IPS-18a (cell line): ENCODE measurements around the gene MAD1L1.

Experiments
- H3K27ac ChIP-seq: one replicate; pipeline ENCODE4 v1.5.1; 2013; ENCODE audit warnings: low read length
- H3K27me3 ChIP-seq: one replicate; pipeline ENCODE4 v1.6.1; 2013; ENCODE audit warnings: mild to moderate bottlenecking, low read length; ENCODE audit not compliant: control insufficient read depth, insufficient read depth
- H3K36me3 ChIP-seq: one replicate; pipeline ENCODE4 v1.6.1; 2013; ENCODE audit warnings: low read depth, low read length; ENCODE audit not compliant: control insufficient read depth
- H3K4me1 ChIP-seq: one replicate; pipeline ENCODE4 v1.6.1; 2013; ENCODE audit warnings: low read depth, low read length; ENCODE audit not compliant: control insufficient read depth
- H3K4me3 ChIP-seq: one replicate; pipeline ENCODE4 v1.5.1; 2013; ENCODE audit warnings: low read length
- H3K9ac ChIP-seq: one replicate; pipeline ENCODE4 v1.6.1; 2013; ENCODE audit warnings: mild to moderate bottlenecking, low read length, moderate library complexity
- H3K9me3 ChIP-seq: one replicate; pipeline ENCODE4 v1.6.1; 2013; ENCODE audit warnings: low read depth, low read length; ENCODE audit not compliant: control insufficient read depth

Gene MAD1L1

DNA sequence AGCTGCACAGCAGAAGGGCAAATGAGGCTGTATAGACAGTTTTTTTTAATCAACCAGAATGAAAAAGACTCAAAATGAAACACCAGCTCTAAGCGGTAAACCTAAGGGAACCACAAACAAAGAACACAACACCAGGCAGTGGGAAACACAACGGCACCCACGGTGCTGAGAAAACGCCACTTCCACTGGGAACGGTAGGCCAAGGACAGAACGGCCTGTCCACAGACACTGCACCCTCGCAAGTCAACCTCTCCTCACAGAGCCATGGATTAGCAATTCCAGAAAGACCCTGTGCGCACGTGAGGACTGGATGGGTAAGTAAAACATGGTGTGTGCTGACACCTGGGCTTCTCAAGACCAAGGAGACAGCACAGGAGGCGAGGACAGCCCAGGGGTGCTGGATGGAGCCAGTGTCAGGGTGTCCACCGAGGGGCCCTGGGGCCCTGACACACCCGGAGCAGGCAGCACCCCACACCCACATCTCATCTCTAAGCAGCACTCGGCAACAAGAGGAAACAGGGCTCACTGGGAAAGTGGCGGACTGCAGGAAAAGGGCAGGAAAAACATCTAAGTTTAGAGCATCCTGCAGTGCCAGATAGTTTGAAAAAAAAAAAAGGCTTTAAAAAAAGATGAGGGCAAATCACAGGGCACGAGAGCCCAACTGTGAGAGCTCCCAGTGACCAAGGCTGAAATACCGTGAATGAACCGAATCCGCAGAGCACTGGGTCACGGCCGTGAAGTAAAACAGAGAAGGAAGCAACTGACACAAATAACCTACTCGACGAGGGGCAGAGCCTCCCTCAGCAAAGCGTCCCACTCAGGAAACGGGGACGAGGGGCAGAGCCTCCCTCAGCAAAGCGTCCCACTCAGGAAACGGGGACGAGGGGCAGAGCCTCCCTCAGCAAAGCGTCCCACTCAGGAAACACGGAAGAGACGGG lies 120.2 kb downstream of the MAD1L1 start:
- no peaks in the 10 kb centered on the region for H3K27me3 ChIP-seq
- no peak overlapping the region for H3K27ac ChIP-seq
- H3K4me1 ChIP-seq: peaks cover 6% of the 10 kb centered on the region
- H3K4me3 ChIP-seq: no peak overlapping the region
- no peaks in the 10 kb centered on the region for H3K9me3 ChIP-seq
- H3K36me3 ChIP-seq: no peaks in the 10 kb centered on the region
- no peak overlapping the region for H3K9ac ChIP-seq

DNA sequence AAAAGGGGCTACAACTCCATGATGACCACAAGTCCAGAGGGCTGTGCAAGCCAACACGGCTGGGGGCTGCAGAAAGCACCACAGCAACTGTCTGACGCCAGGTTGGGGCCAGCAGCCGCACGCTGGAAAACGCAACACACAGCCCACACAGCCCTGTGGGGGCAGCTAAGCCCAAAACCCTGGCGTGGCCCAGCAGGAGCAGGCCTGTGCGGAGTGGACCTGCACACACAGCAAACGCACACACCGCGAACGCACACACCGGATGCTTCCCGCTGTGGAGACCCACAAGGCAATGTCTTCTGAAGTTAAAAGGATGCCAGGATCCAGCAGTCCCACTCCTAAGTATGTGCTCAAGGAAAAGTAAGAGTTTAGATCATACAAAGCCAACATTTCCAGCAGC lies 121.2 kb downstream of the MAD1L1 start:
- no peaks in the 10 kb centered on the region for H3K36me3 ChIP-seq
- H3K4me3 ChIP-seq: no peak overlapping the region
- no peaks in the 10 kb centered on the region for H3K9me3 ChIP-seq
- H3K4me1 ChIP-seq: peaks cover 6% of the 10 kb centered on the region
- H3K9ac ChIP-seq: no peak overlapping the region
- no peak overlapping the region for H3K27ac ChIP-seq
- H3K27me3 ChIP-seq: no peaks in the 10 kb centered on the region

DNA sequence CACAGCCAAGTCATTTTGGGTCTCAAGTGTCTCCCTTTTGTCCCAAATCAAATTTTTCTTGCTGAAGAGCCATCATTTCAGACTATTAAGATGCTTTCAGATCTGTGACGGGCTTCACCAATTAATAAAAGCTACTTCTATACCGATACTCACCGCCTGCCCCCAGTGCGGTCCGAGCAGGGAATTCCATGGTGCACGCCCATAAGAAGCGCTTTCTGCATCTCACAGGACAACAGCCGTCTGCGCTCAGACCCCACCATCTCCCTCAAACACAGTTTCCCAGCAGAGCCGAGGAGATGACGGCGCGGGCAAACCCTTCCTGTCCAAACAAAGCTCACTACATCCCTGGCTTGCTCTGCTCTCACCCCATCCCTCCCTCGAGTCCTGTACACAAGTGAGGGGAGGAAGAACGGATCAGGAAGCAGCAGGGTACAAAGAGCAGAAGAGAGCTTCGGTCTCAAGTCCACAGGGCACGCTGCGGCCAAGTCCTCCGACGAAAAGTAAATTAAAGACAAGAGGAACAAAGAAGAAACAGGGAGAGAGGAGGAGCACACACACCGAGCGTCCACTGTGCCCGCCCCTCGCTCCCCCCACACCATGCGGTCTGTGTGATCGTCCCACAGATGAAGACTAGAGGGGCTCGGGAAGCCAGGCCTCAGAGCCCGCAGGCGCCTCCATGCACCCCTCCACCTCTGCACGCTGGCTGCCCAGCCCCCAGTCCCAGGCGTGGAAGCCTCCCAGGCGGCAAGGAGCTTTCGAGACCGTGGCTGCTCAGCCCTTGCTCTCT lies 121.9 kb downstream of the MAD1L1 start:
- Histone ChIP-seq H3K4me1 (peaks cover 6% of the 10 kb centered on the region), H3K9ac (no peak overlapping the region), H3K36me3 (no peaks in the 10 kb centered on the region), H3K27me3 (no peaks in the 10 kb centered on the region), H3K27ac (no peak overlapping the region), H3K9me3 (no peaks in the 10 kb centered on the region), H3K4me3 (no peak overlapping the region)

DNA sequence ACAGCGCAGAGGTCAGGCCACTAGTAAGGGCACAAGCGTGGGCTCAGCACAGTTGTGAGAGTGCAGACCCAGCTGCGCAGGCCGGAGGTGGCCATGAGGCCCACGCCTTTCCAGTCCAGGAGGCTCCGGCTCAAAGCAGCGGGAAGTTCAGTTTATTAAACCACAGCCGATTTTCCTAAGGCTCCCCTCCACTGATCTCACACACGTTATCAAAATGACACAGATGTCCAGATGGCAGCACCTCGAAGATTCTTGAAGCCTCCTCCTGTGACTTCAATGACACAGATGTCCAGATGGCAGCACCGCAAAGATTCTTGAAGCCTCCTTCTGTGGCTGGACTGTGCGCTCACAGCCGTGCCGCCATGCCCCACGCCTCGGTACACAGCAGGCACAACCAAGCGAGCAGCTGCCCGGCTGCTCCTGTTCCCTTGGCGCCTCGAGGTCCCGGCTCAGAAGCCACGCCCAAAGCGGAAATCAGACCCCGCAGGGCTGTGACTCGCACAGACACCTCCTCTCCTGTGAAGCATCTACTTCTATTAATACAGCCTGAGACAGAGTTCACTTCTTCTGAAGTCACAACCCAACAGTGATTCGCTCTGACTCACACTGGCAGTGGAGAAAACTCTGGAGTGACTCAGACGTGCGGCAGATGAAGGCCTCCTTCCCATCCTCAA lies 122.7 kb downstream of the MAD1L1 start:
- Histone ChIP-seq H3K4me3 (no peak overlapping the region), H3K9ac (no peak overlapping the region), H3K27ac (no peak overlapping the region), H3K36me3 (no peaks in the 10 kb centered on the region), H3K4me1 (peaks cover 6% of the 10 kb centered on the region), H3K27me3 (no peaks in the 10 kb centered on the region), H3K9me3 (no peaks in the 10 kb centered on the region)

DNA sequence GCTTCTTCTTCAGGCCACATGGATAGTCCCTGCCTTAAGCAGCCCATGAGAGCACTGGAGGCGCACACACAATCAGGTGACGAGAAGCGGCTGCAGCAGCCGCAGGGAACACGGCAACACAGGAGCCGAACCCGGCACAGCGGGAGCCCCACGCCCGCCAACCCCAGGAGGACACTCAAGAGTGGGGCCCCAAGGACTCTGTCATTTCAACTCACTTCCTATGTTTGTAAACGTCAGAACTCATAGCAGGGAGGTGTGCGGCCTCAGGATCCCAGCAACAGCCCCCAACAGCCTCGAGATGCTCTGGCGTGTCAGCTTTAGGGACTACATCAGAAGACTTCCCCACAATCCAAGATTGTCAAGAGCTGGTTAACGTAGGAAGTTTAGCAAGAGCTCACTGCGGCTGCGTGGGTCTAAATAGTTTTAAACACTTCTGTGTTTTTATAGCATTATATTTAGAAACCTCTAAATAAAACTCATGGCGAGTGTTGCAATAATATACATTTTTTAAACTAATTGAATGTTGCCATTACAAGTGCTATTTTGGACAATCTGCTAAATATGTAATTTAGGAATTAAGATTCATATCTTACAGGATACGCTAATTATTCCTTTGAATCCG lies 123.4 kb downstream of the MAD1L1 start:
- Histone ChIP-seq H3K4me1 (peaks cover 11% of the 10 kb centered on the region), H3K9ac (no peak overlapping the region), H3K27me3 (no peaks in the 10 kb centered on the region), H3K27ac (no peak overlapping the region), H3K36me3 (no peaks in the 10 kb centered on the region), H3K9me3 (no peaks in the 10 kb centered on the region), H3K4me3 (no peak overlapping the region)

DNA sequence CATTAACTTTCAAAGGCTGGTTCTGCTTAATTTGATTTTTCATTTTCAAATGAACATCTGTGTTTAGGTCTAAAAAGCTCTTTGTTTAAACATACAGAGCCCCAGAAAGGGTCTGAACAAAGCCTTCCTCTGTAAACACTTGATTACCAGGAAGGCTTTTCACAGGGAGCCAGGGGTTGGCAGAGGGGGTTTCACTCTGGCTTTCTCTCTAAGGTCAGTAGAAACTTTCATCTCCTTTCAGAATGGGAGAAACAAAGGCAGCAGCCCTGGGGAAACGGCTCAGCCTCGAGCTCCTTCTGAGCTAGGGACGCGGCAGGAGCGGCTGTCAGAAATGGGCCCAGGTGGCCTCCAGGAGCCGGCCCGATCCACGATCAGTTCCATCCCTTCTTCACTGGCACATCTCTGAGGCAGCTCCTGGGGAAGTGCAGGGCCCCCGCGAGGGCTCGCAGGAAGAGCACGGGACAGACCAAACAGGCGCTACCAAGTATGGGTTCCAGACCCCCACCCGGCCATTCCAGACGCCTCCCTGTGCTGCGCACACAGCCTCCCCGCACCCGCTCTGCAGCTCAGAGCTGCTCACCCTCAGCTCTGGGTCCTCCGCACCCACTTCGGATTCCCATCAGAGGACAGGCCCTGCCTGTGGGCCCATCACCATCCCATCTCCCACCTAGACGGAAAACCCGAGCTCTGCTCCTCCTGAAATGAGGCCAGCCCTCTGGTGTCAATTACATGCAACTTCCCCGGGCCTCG lies 124.1 kb downstream of the MAD1L1 start:
- peaks cover 16% of the 10 kb centered on the region for H3K4me1 ChIP-seq
- no peaks in the 10 kb centered on the region for H3K9me3 ChIP-seq
- no peak overlapping the region for H3K4me3 ChIP-seq
- no peak overlapping the region for H3K27ac ChIP-seq
- no peak overlapping the region for H3K9ac ChIP-seq
- no peaks in the 10 kb centered on the region for H3K36me3 ChIP-seq
- H3K27me3 ChIP-seq: no peaks in the 10 kb centered on the region

DNA sequence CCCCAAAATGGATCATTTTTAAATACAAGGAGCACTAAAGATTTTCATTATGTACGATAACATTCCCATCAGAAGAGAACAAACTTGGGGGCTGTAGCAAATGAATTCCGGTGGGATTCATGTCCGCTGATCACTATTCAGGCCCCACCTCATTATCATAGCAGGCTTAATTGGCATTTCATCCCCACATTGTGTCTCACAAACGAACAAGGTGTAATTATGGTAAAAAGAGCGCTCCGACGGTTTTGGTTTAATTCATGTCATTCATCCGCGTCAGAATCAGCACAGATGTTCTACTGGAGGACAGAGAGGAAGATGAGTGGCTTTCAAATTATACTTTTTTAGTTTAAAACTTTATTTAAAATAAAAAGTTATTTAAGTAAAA lies 124.7 kb downstream of the MAD1L1 start:
- peaks cover 19% of the 10 kb centered on the region for H3K4me1 ChIP-seq
- no peaks in the 10 kb centered on the region for H3K9me3 ChIP-seq
- no peak overlapping the region for H3K27ac ChIP-seq
- no peak overlapping the region for H3K9ac ChIP-seq
- no peaks in the 10 kb centered on the region for H3K27me3 ChIP-seq
- no peak overlapping the region for H3K4me3 ChIP-seq
- H3K36me3 ChIP-seq: no peaks in the 10 kb centered on the region

DNA sequence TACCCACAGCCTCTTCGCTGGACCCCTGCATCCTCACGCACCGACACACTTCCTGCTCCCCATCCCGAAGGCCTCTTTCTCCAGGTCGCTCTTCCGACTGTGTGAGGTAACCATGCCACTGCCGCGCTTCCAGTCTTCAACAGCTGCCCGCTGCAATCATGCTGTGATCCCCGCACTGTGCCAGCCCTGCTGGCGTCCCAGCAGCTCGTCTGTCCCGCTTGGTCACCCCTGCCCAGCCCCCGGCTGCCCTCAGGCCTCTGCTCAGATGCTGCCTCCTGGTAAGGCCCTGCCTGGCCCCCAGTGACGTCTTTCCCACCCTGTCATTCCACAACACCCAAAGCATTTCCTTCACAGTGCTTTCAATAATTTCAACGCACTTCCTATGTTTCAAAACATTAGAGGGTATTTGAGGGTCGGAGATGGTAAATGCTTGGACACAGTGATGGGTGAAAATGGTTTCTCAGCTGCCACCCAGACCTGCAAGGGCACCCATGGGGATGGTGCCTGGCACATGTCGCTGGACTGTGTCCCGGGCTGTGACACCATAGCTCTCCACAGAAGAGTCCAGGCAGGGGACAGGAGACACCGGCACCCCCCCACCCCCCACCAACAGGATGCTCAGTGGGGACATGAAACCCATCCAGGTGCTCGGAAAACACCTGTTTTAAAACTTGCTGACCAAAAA lies 125.2 kb downstream of the MAD1L1 start:
- no peaks in the 10 kb centered on the region for H3K27me3 ChIP-seq
- no peaks in the 10 kb centered on the region for H3K9me3 ChIP-seq
- no peaks in the 10 kb centered on the region for H3K36me3 ChIP-seq
- H3K27ac ChIP-seq: no peak overlapping the region
- no peak overlapping the region for H3K9ac ChIP-seq
- H3K4me3 ChIP-seq: no peak overlapping the region
- peaks cover 19% of the 10 kb centered on the region for H3K4me1 ChIP-seq

DNA sequence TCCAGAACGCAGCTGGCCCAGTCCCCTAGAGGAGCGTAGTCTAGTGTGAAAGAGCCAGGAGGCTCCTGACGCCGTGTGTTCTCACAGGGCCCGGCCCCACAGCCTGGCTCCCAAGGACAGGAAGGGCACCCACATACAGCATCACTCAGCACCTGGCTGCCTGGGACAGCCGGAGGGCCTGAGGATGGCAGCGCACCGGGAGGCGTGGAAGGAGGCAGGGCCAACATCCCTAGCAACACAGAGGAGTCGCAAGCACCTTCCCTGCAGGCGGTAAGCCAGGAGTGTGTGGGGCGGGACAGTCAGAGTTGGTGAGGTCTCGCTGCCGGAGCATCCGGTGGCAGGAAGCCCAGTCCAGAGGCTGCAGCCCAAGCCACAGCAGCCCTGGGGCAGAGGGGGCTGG lies 125.8 kb downstream of the MAD1L1 start:
- H3K9me3 ChIP-seq: no peaks in the 10 kb centered on the region
- H3K4me1 ChIP-seq: peaks cover 19% of the 10 kb centered on the region
- H3K36me3 ChIP-seq: no peaks in the 10 kb centered on the region
- no peak overlapping the region for H3K9ac ChIP-seq
- no peak overlapping the region for H3K27ac ChIP-seq
- no peaks in the 10 kb centered on the region for H3K27me3 ChIP-seq
- no peak overlapping the region for H3K4me3 ChIP-seq

DNA sequence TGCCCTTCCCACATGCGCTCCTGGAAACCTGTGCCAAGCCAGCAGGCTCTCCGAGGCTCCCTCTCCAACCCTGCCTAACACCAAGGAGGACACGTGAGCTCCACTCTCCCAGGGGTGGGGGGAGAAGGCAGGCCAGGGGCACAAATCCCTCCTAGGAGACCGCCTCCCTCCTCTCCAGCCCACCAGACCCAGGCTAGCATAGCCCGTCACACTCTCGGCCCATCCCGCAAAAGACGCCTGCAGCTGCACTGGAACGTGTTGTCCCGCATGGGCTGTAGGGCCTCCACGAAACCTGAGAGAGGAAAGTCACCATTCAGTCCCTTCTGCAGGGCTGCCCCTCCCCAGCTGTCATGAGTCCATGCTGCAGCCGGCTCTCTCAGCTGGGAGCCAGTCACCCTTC lies 126.3 kb downstream of the MAD1L1 start:
- Histone ChIP-seq H3K9me3 (no peaks in the 10 kb centered on the region), H3K27me3 (no peaks in the 10 kb centered on the region), H3K36me3 (no peaks in the 10 kb centered on the region), H3K9ac (no peak overlapping the region), H3K4me1 (peaks cover 19% of the 10 kb centered on the region), H3K4me3 (no peak overlapping the region), H3K27ac (no peak overlapping the region)
